Stimulated activated naive CD8-positive, alpha-beta T cell treated with anti-CD3 and anti-CD28 coated beads, Interleukin-15, amount 100 ng/mL, for 72 hours (primary cell): ENCODE results near the gene GALNT3.
A peak's percentile ranks its signal among the peaks of the same experiment; 100 is the strongest.

ENCODE experiments used
- ATAC-seq: fragments of 150-1000 bp; cut with Tn5 transposase; 2 replicates; pipeline ENCODE4 v1.10.0; 2021; ENCODE audit warnings: mild to moderate bottlenecking, moderate library complexity
- DNase-seq, 2 donors: peaks; one replicate each; pipeline ENCODE4 v3.0.0; 2021 to 2022
- H3K27ac Mint-ChIP-seq, 2 donors: one replicate each; pipeline ENCODE4 v1.8.0; 2022; ENCODE audit warnings: mild to moderate bottlenecking in 2 of 2, mixed read lengths in 2 of 2, moderate library complexity in 2 of 2
- H3K27me3 Mint-ChIP-seq: one replicate; pipeline ENCODE4 v1.8.0; 2022; ENCODE audit warnings: mixed read lengths
- H3K4me1 Mint-ChIP-seq: one replicate; pipeline ENCODE4 v1.8.0; 2022; ENCODE audit warnings: mild to moderate bottlenecking, mixed read lengths
- H3K4me3 Mint-ChIP-seq, 2 donors: one replicate each; pipeline ENCODE4 v1.8.0; 2022; ENCODE audit warnings: mild to moderate bottlenecking in 2 of 2, mixed read lengths in 2 of 2, moderate library complexity in 1 of 2
- H3K9me3 Mint-ChIP-seq, 2 donors: one replicate each; pipeline ENCODE4 v1.8.0; 2022; ENCODE audit warnings: mixed read lengths in 2 of 2

Gene GALNT3

GRCh38 chr2:165778653-165779451 lies 15.2 kb downstream of the GALNT3 start:
- DNase-seq = no peak
- Mint-ChIP-seq H3K9me3 (peaks cover 8 to 11% of the 10 kb centered on the region in 2 donors), H3K27ac (no peak overlapping the region), H3K4me3 (no peak overlapping the region), H3K27me3 (no peaks in the 10 kb centered on the region), H3K4me1 (no peaks in the 10 kb centered on the region)
- ATAC-seq = no peak

GRCh38 chr2:165778187-165778556 lies 15.9 kb downstream of the GALNT3 start:
- no peak for DNase-seq
- H3K27ac Mint-ChIP-seq = peak overlapping the region in 1 of 2 donors; percentile 53

DNA sequence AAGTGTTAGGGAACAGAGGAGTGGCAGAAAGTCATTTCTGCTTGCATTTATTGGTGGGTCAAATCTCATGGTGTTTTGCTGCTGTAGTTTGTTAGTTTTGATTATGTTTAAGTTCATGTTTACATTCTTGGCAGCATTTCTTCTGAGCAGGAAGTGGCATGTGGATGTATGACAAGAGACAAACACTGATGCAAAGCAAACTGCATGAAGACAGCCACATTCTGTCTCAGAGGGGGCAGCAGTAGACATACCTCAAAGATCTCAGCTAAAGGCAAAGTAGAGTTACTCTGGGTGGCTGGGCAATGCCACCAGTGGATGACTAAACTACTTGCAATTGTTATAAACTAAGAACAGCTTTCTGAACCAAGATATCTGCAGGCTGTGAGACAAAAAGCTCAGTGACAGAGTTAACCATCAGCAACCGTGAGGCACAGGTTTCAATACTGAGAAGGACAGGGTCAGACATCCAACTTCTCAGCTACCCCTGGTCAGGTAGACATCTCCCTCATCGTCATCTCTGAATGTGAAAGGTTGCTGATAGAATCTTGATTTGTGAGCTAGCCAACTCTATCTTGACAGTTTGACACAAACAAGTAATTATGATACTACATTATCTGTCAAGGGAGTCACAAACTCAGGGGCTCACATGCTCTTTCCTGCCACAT lies 16.4 kb downstream of the GALNT3 start:
- H3K4me1 Mint-ChIP-seq = peaks cover 4% of the 10 kb centered on the region
- H3K4me3 Mint-ChIP-seq = no peak overlapping the region
- H3K9me3 Mint-ChIP-seq = peaks cover 11 to 18% of the 10 kb centered on the region in 2 donors
- no peak for DNase-seq
- no peak overlapping the region for H3K27ac Mint-ChIP-seq
- no peaks in the 10 kb centered on the region for H3K27me3 Mint-ChIP-seq
- no peak for ATAC-seq

More at GRCh38 chr2:165778187-165778556, 15.9 kb downstream of the GALNT3 start:
- no peak for ATAC-seq
- Mint-ChIP-seq H3K9me3 (peaks cover 11 to 13% of the 10 kb centered on the region in 2 donors), H3K4me3 (no peak overlapping the region), H3K27me3 (no peaks in the 10 kb centered on the region), H3K4me1 (no peaks in the 10 kb centered on the region)

GRCh38 chr2:165776796-165777195 lies 17.3 kb downstream of the GALNT3 start:
- H3K4me1 Mint-ChIP-seq = peaks cover 6% of the 10 kb centered on the region
- ATAC-seq (no peak), DNase-seq (no peak)
- H3K9me3 Mint-ChIP-seq = peaks cover 11 to 18% of the 10 kb centered on the region in 2 donors
- H3K27ac Mint-ChIP-seq = no peak overlapping the region
- H3K27me3 Mint-ChIP-seq = no peaks in the 10 kb centered on the region
- H3K4me3 Mint-ChIP-seq = no peak overlapping the region

DNA sequence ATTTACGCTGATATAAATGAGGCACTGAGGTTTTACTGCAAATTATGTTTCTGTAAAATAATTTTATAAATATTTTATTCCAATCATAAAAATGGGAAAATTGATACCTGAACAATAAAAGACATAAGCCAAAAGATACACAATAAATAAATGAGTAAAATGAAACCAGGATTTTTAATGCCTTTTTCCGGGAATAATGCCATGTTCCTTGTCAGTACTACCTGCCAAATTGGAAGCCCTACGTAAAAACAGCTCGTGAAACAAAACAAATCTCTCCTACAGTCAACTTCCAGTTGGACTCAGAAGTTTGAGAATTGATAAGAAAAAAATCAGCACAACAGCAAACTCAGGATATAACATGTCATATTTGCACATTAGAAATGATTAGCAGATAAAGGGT lies 18.0 kb downstream of the GALNT3 start:
- Mint-ChIP-seq H3K27me3 (no peaks in the 10 kb centered on the region), H3K4me1 (peaks cover 6% of the 10 kb centered on the region), H3K27ac (no peak overlapping the region), H3K4me3 (no peak overlapping the region), H3K9me3 (peaks cover 11 to 18% of the 10 kb centered on the region in 2 donors)
- DNase-seq (no peak), ATAC-seq (no peak)

DNA sequence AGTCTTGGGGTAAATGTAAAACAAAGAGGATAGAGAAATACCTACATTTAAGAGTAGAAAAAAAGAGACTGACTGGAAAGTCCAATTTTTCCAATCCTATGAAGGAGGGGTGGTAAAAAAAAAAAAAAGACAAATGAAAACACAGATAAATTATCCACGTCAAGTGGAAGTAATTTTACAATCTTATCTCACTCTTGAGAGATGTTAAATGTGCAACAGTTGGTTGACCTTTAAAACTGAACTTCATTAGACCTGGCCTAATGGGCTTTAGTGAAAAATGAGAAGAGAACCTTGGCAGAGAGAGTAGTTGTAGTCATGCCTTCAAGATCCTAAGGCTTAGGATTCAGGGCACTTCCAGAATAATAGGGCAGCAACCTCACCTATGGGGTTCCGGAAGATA lies 20.4 kb downstream of the GALNT3 start:
- no peak overlapping the region for H3K27ac Mint-ChIP-seq
- no peak overlapping the region for H3K4me3 Mint-ChIP-seq
- no peak for ATAC-seq
- H3K4me1 Mint-ChIP-seq = peaks cover 6% of the 10 kb centered on the region
- no peak for DNase-seq
- H3K9me3 Mint-ChIP-seq = peaks cover 0 to 11% of the 10 kb centered on the region in 2 donors
- H3K27me3 Mint-ChIP-seq = no peaks in the 10 kb centered on the region

DNA sequence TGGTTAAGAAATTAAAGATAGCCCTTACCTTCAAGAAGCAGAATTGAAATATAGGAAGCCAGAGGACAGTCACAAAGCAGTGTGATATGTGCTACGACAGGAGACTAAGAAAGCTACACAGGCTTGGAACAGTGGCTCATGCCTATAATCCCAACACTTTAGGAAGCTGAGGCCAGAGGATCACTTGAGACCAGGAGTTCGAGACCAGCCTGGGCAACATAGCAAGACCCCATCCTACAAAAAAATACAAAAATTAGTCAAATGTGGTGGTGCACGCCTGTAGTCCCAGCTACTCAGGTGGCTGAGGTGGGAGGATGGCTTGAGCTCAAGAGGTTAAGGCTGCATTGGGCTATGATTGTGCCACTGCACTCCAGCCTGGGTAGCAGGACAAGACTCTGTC lies 21.9 kb downstream of the GALNT3 start:
- Mint-ChIP-seq H3K27ac (no peak overlapping the region), H3K9me3 (peaks cover 0 to 11% of the 10 kb centered on the region in 2 donors), H3K27me3 (no peaks in the 10 kb centered on the region), H3K4me1 (peaks cover 6% of the 10 kb centered on the region), H3K4me3 (no peak overlapping the region)
- ATAC-seq (no peak), DNase-seq (no peak)

GRCh38 chr2:165766326-165766927 lies 27.6 kb downstream of the GALNT3 start:
- Mint-ChIP-seq H3K9me3 (no peaks in the 10 kb centered on the region), H3K4me1 (no peaks in the 10 kb centered on the region), H3K4me3 (no peak overlapping the region), H3K27ac (no peak overlapping the region), H3K27me3 (no peaks in the 10 kb centered on the region)
- DNase-seq = no peak
- no peak for ATAC-seq

DNA sequence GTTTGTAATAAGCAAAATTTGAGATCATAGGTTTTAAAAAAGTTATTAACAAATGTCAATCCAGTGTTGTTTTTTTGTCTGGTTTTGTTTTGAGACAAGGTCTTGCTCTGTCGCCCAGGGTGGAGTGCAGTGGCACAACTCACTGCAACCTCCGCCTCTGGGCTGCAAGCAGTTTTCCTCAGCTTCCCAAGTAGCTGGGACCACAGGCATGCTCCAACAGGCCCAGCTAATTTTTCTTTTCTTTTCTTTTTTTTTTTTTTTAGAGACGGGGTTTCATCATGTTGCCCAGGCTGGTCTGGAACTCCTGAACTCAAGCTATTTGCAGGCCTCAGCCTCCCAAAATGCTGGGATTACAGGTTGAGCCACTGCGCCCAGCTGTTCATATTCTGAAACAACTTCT lies 31.3 kb downstream of the GALNT3 start:
- Mint-ChIP-seq H3K4me3 (no peak overlapping the region), H3K27me3 (no peaks in the 10 kb centered on the region), H3K4me1 (no peaks in the 10 kb centered on the region), H3K27ac (no peak overlapping the region), H3K9me3 (no peaks in the 10 kb centered on the region)
- ATAC-seq = no peak
- no peak for DNase-seq

DNA sequence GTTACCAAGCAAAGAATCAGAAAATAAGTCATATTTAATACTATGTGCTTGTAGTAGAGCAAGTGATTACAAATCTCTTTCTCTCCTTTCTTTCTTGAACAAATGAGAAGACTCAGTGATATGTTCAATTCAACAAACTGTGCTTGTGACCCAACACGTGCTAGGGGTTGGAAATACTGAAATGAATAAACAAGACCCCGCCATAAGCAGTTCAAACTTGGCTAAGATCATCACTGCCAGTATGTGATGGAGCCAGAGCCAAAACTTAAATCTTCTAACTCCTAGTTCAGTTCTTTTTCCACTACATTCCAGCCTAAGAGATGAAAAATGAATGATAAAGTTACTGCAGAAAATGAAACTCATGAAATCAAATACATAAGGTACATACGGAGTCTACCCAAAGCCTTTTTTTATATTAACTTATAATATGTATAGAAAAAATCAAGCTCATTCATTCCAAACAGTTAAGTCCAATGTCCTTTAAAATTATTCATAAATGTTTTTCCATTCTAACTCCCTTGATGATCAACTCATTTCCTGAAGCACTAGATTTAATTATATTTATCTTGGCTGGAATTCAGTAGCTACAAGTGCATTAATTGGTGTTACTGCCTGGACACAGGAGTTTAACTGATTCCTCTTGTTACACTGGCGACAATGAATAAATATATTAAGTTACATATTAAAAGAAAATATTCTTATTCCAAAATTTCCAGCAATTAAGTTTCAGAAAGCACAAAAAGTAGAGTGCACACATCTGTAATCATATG lies 36.0 kb downstream of the GALNT3 start:
- no peak for DNase-seq
- no peaks in the 10 kb centered on the region for H3K4me1 Mint-ChIP-seq
- no peaks in the 10 kb centered on the region for H3K9me3 Mint-ChIP-seq
- no peak overlapping the region for H3K27ac Mint-ChIP-seq
- no peak for ATAC-seq
- H3K27me3 Mint-ChIP-seq = no peaks in the 10 kb centered on the region
- H3K4me3 Mint-ChIP-seq = no peak overlapping the region

DNA sequence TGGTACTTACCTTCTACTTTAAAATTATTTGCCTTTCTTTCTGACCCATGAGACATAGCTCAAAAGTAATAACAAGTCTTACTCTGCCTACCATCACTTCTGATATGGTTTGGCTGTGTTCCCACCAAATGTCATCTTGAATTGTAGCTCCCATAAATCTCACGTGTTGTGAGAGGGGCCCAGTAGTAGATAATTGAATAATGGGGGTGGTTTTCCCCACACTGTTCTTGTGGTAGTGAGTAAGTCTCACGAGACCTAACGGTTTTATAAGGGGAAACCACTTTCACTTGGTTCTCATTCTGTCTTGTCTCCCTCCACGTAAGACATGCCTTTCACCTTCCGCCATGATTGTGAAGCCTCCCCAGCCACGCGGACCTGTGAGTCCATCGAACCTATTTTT lies 47.5 kb downstream of the GALNT3 start:
- ATAC-seq = no peak
- H3K4me3 Mint-ChIP-seq = no peak overlapping the region
- H3K27ac Mint-ChIP-seq = no peak overlapping the region
- DNase-seq = no peak
- H3K27me3 Mint-ChIP-seq = no peaks in the 10 kb centered on the region
- H3K9me3 Mint-ChIP-seq = no peaks in the 10 kb centered on the region
- no peaks in the 10 kb centered on the region for H3K4me1 Mint-ChIP-seq

DNA sequence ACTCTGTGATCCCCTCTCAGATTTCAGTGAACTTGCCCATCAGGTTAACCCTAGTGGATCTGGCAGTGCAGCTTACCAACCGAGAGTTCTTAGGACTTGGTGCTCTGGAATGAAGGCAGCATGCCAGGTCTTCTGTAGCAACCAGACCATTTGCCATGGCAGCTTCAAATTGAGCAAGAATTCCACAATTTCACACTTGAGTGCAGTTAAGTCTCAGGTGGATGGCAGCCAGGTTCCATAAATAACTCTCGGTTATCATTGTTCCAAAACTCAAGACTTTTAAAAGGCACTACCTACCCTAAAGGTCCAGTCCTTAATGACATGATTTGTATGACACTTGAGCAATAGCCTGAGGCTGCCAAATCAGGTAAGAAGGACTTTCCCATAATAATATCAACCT lies 48.1 kb downstream of the GALNT3 start:
- Mint-ChIP-seq H3K27me3 (no peaks in the 10 kb centered on the region), H3K9me3 (no peaks in the 10 kb centered on the region), H3K4me1 (no peaks in the 10 kb centered on the region), H3K27ac (no peak overlapping the region), H3K4me3 (no peak overlapping the region)
- no peak for DNase-seq
- ATAC-seq = no peak

DNA sequence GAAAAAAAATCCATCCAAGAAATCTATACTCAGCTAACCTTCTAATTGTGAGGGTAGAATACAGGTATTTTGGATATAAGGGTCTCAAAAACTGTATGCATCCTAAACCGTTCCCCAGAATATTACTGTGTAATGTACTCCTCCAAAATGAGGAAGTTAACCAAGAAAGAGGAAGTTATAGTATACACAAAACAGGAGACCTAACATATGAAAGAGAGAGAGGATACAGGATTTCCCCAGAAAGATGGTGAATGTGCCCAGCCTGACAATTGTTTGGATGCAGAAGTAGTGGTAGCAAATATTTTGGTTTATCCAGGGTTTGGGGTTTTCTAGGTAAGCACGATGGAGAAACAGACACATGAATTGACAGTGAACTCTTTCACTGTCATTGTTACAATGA lies 50.6 kb downstream of the GALNT3 start:
- no peak overlapping the region for H3K27ac Mint-ChIP-seq
- DNase-seq = no peak
- no peak overlapping the region for H3K4me3 Mint-ChIP-seq
- H3K9me3 Mint-ChIP-seq = no peaks in the 10 kb centered on the region
- no peak for ATAC-seq
- no peaks in the 10 kb centered on the region for H3K27me3 Mint-ChIP-seq
- H3K4me1 Mint-ChIP-seq = no peaks in the 10 kb centered on the region

DNA sequence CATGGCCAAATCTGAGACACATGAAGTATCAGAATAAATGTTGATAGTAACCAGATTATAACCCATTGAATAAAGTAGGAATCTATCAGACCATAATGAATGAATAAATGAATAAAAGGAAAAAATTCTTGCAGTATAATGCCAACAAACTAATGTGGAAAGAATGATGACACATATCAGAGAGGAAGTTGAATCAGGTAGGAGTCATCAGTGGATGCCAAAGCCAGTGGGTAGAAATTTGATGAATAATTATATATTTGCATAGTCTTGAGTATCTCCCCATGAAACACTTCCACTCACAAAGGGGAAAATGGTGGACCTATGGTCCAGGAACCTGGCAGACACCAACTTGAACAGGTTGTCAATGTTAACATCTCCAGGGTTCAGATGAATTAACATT lies 68.6 kb downstream of the GALNT3 start:
- peaks cover 9% of the 10 kb centered on the region for H3K27me3 Mint-ChIP-seq
- H3K27ac Mint-ChIP-seq = no peak overlapping the region
- H3K4me3 Mint-ChIP-seq = no peak overlapping the region
- no peaks in the 10 kb centered on the region for H3K4me1 Mint-ChIP-seq
- H3K9me3 Mint-ChIP-seq = no peaks in the 10 kb centered on the region
- DNase-seq (no peak), ATAC-seq (no peak)

DNA sequence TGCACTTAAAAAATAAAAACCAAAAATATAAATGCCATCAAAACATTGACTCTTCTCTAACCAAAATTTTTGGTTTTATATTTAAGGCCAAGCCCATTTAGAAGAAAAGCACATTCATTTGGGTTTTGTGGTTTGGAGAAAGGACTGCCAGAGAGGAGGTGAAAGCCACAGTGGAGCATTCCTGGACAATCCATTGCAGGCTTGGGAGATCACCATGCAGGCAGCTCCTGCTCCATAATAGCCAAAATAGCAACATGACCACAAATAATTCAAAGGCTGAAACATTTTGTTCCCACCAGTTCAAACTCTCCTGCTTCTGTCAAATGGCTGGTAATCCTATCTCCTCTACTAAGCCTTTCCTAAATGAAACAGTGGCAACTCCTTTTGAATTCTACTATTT lies 73.5 kb downstream of the GALNT3 start:
- peaks cover 9% of the 10 kb centered on the region for H3K27me3 Mint-ChIP-seq
- no peak overlapping the region for H3K4me3 Mint-ChIP-seq
- H3K9me3 Mint-ChIP-seq = no peaks in the 10 kb centered on the region
- no peak for ATAC-seq
- H3K4me1 Mint-ChIP-seq = no peaks in the 10 kb centered on the region
- no peak overlapping the region for H3K27ac Mint-ChIP-seq
- DNase-seq = no peak
